ENCODE data around the gene GALNT16. TPM values are rescaled to one million over a fixed set of nuclear protein-coding genes. Genes with fewer than 3 reads are reported as not detected.

Gene GALNT16
- total and polyA plus RNA-seq, 2 of the 8 experiments (the other 6 are each of a cell fraction or from before 2014, with no cell fraction given), result 5.4 to 6.3 TPM

- DNase-seq (ENCODE audit: low read depth in 1 of 2, low spot score in 2 of 2) (no peak), FAIRE-seq (no peak)
- peaks cover 0 to 7% of the 10 kb centered on the region in 2 experiments for H4K20me1 ChIP-seq (replicated peaks in 1 of 2; ENCODE audit: control insufficient read depth in 1 of 2, insufficient read depth in 2 of 2, low read length in 2 of 2)
- no peaks in the 10 kb centered on the region for H3K9me3 ChIP-seq (ENCODE audit: insufficient read depth in 2 of 2, low read depth in 1 of 2, low read length in 1 of 2)
- WGBS, 2 experiments (ENCODE audit: extremely low coverage in 1 of 2, insufficient coverage in 1 of 2, insufficient read length in 1 of 2, insufficient replicate concordance in 2 of 2, low coverage in 1 of 2, low lambda C conversion rate in 2 of 2, missing lambda C conversion rate in 1 of 2), result 82% methylated on average over 4 of the region's 4 CpGs; no CpG with 5 or more reads in 1 of the 2 experiments
- no peak overlapping the region for H3K14ac ChIP-seq (ENCODE audit: insufficient read length)
- H4K5ac ChIP-seq (ENCODE audit: insufficient read length, low read depth, low read length), result no peak overlapping the region
- no peak overlapping the region for H3K4me3 ChIP-seq (ENCODE audit: extremely low read depth in 1 of 4, insufficient read depth in 2 of 4, low read depth in 3 of 4, low read length in 4 of 4)
- H3K23me2 ChIP-seq (ENCODE audit: low read depth, low read length), result peaks cover 9% of the 10 kb centered on the region; the same call in 1 of the 2 replicates
- no peaks in the 10 kb centered on the region; the same call in 1 of the 2 replicates for H3K79me1 ChIP-seq (ENCODE audit: low read depth, low read length)
- H2BK120ac ChIP-seq (replicated peaks; ENCODE audit: low read depth, low read length), result no peak overlapping the region
- peaks cover 0 to 2% (median 0%) of the 10 kb centered on the region in 4 experiments; a peak in 1 of 7 replicates for H3K27me3 ChIP-seq (replicated peaks in 1 of 4; ENCODE audit: control insufficient read depth in 3 of 4, extremely low read depth in 1 of 4, insufficient read depth in 3 of 4, low read length in 3 of 4)
- H3K4ac ChIP-seq (replicated peaks; ENCODE audit: insufficient read length, low read depth, low read length), result no peak overlapping the region
- ChIA-PET CTCF (ENCODE audit: partially characterized antibody) (interaction anchor here (0.6 to 2.1 kb wide), 6 partner anchors 9 to 591 kb away, joined by 3 to 9 read pairs (median 4); partner anchors contain the start of gene GALNT16), POLR2A (ENCODE audit: partially characterized antibody) (no interaction called here)
- H2BK20ac ChIP-seq (ENCODE audit: low read length), result no peak overlapping the region
- H3K27ac ChIP-seq (ENCODE audit: low read depth, low read length), result no peak overlapping the region
- H3K79me2 ChIP-seq (ENCODE audit: control insufficient read depth in 1 of 2, insufficient read depth in 2 of 2, low read length in 2 of 2), result no peaks in the 10 kb centered on the region
- H3K4me2 ChIP-seq (ENCODE audit: insufficient read depth in 1 of 2, low read depth in 2 of 2, low read length in 2 of 2), result no peak overlapping the region
- no peaks in the 10 kb centered on the region; a peak in 1 of 8 replicates for H3K36me3 ChIP-seq (ENCODE audit: control insufficient read depth in 2 of 4, insufficient read depth in 4 of 4, low read length in 3 of 4)
- H4K8ac ChIP-seq (ENCODE audit: extremely low read depth, insufficient read depth, low read length), result no peak overlapping the region
- no peak overlapping the region for H2BK15ac ChIP-seq (ENCODE audit: low read length)
- no peak overlapping the region for H2AFZ ChIP-seq (ENCODE audit: low read length)
- no peak overlapping the region for H3K23ac ChIP-seq (ENCODE audit: insufficient read length)
- no peak overlapping the region for H2BK5ac ChIP-seq (ENCODE audit: low read depth, low read length)
- no peak overlapping the region for H3K56ac ChIP-seq (replicated peaks; ENCODE audit: insufficient read length, low read depth, low read length)
- H3K4me1 ChIP-seq (replicated peaks in 1 of 4; ENCODE audit: control insufficient read depth in 3 of 4, insufficient read depth in 4 of 4, low read length in 3 of 4), result peaks cover 0 to 5% (median 0%) of the 10 kb centered on the region in 4 experiments; a peak in 2 of 7 replicates
- no peak overlapping the region for H4K91ac ChIP-seq (replicated peaks; ENCODE audit: insufficient read length, low read length)
- no peak overlapping the region for H3K9ac ChIP-seq (replicated peaks in 1 of 4; ENCODE audit: extremely low read depth in 1 of 4, low read depth in 3 of 4, low read length in 3 of 4)
- H3K18ac ChIP-seq (ENCODE audit: extremely low read depth, low read length), result no peak overlapping the region
- no peak overlapping the region for H2AK5ac ChIP-seq (ENCODE audit: low read depth, low read length)
- H2BK12ac ChIP-seq (ENCODE audit: low read depth, low read length), result no peak overlapping the region
- TF ChIP-seq, protein P1, sequence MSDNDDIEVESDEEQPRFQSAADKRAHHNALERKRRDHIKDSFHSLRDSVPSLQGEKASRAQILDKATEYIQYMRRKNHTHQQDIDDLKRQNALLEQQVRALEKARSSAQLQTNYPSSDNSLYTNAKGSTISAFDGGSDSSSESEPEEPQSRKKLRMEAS (IDR thresholded peaks at IDR 0.05), result no peak
- no peak for TF ChIP-seq SRF (IDR thresholded peaks at IDR 0.05; ENCODE audit: low read depth, low read length)
- TF ChIP-seq CTBP2 (IDR thresholded peaks at IDR 0.05; ENCODE audit: borderline replicate concordance, insufficient read depth, insufficient read length, low read length), result no peak
- no peak for TF ChIP-seq ATF3 (IDR thresholded peaks at IDR 0.05; ENCODE audit: insufficient read depth, low read depth, low read length)
- TF ChIP-seq ZNF274 (IDR thresholded peaks at IDR 0.05; ENCODE audit: borderline replicate concordance, extremely low read depth, low read length), result no peak
- TF ChIP-seq EGR1 (IDR thresholded peaks at IDR 0.05; ENCODE audit: borderline replicate concordance, low read depth, low read length), result no peak
- no peak for TF ChIP-seq TCF12 (IDR thresholded peaks at IDR 0.05; ENCODE audit: low read depth, low read length)
- TF ChIP-seq SUZ12 (IDR thresholded peaks at IDR 0.05; ENCODE audit: low read length), result no peak
- no peak for TF ChIP-seq RAD21 (IDR thresholded peaks at IDR 0.05 in 1 of 2, conservative IDR thresholded peaks at IDR 0.05 in 1 of 2; ENCODE audit: low read depth in 2 of 2, low read length in 2 of 2)
- TF ChIP-seq TBP (IDR thresholded peaks at IDR 0.05; ENCODE audit: low read depth, low read length), result no peak
- TF ChIP-seq NRF1 (IDR thresholded peaks at IDR 0.05; ENCODE audit: low read depth, low read length), result no peak
- TF ChIP-seq ASH2L (IDR thresholded peaks at IDR 0.05; ENCODE audit: low read length), result no peak
- no peak for TF ChIP-seq POU5F1 (IDR thresholded peaks at IDR 0.05; ENCODE audit: low read depth, low read length)
Measured at GRCh38 chr14:69268763-69269162, 8.8 kb downstream of the GALNT16 start.

Data from H1 (cell line).